ENCODE measurements around the gene TMOD2. TPM values are rescaled to one million over a fixed set of nuclear protein-coding genes. Genes with fewer than 3 reads are reported as not detected.

Gene TMOD2
- total RNA-seq, 1 experiment from 2014 or later: 3.6 TPM

DNA sequence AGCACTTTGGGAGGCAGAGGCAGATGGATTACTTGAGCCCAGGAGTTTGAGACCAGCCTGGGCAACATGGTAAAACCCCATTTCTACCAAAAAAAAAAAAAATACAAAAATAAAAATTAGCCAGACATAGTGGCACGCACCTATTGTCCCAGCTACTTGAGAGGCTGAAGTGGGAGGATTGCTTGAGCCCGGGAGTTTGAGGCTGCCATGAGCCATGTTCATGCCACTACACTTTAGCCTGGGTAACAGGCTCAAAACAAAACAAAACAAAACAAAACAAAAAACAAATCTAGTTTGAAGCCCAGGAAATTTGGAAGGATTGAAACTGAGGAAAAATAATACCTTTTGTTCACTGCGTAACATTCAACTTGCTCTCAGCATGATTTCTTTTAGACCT is 94.7 kb downstream of the TMOD2 start (continued):
- TF ChIP-seq, protein P1, sequence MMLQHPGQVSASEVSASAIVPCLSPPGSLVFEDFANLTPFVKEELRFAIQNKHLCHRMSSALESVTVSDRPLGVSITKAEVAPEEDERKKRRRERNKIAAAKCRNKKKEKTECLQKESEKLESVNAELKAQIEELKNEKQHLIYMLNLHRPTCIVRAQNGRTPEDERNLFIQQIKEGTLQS (CRISPR knock-in tag; conservative IDR thresholded peaks at IDR 0.05): no peak
- TF ChIP-seq SP1 (CRISPR knock-in tag; conservative IDR thresholded peaks at IDR 0.05): no peak
- TF ChIP-seq NFYB (CRISPR knock-in tag; conservative IDR thresholded peaks at IDR 0.05; ENCODE audit: low read depth): no peak

DNA sequence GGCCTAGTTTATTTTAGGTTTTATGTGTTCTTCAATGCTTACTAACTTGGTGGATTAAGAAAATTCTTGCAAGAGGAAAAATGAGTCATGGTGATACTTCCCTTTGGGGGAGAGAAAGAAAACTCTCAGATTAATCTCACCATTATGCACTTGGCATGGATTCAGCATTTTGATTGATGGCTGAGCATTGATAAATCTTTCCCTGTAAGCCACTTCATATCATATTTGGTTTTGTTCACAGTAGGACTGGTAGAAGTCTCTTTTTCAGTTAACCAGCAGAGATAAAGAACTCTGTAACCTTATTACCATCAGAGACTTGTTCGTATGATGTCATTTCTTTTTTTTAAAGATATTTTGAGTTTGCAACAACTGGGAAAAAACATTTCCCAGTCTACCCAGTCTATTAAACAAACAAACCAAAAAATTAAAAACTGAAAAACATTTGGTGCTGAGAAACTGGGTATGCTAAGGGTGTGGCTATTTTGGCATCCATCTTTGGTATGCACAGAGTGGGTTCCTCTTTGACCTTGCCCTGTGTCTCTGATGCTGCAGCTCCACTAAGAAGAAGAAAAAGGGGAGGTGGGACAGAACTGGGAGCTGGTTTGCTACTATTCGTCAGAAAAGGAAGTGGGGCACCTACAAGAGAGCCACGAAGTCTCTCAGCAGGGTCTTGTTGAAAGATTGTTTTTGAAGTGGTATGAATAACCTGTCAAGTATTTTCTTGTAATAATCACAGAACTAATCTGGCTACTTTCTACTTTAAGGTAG is 95.2 kb downstream of the TMOD2 start:
- ATAC-seq: no peak
- Mint-ChIP-seq H3K4me3 (no peak overlapping the region), H3K9me3 (no peaks in the 10 kb centered on the region), H3K27me3 (ENCODE audit: low read depth) (no peaks in the 10 kb centered on the region), H3K27ac (no peak overlapping the region; the same call in 1 of the 2 replicates), H3K36me3 (no peaks in the 10 kb centered on the region), H3K4me1 (peaks cover 42% of the 10 kb centered on the region)
- no peak for TF ChIP-seq SP1 (CRISPR knock-in tag; conservative IDR thresholded peaks at IDR 0.05)
- TF ChIP-seq, protein P2, sequence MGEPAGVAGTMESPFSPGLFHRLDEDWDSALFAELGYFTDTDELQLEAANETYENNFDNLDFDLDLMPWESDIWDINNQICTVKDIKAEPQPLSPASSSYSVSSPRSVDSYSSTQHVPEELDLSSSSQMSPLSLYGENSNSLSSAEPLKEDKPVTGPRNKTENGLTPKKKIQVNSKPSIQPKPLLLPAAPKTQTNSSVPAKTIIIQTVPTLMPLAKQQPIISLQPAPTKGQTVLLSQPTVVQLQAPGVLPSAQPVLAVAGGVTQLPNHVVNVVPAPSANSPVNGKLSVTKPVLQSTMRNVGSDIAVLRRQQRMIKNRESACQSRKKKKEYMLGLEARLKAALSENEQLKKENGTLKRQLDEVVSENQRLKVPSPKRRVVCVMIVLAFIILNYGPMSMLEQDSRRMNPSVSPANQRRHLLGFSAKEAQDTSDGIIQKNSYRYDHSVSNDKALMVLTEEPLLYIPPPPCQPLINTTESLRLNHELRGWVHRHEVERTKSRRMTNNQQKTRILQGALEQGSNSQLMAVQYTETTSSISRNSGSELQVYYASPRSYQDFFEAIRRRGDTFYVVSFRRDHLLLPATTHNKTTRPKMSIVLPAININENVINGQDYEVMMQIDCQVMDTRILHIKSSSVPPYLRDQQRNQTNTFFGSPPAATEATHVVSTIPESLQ (CRISPR knock-in tag; IDR thresholded peaks at IDR 0.05): no peak
- TF ChIP-seq, protein P3, sequence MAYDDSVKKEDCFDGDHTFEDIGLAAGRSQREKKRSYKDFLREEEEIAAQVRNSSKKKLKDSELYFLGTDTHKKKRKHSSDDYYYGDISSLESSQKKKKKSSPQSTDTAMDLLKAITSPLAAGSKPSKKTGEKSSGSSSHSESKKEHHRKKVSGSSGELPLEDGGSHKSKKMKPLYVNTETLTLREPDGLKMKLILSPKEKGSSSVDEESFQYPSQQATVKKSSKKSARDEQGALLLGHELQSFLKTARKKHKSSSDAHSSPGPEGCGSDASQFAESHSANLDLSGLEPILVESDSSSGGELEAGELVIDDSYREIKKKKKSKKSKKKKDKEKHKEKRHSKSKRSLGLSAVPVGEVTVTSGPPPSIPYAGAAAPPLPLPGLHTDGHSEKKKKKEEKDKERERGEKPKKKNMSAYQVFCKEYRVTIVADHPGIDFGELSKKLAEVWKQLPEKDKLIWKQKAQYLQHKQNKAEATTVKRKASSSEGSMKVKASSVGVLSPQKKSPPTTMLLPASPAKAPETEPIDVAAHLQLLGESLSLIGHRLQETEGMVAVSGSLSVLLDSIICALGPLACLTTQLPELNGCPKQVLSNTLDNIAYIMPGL (CRISPR knock-in tag; IDR thresholded peaks at IDR 0.05): no peak
- ChIA-PET CTCF (no interaction called here), POLR2A (no interaction called here)
- DNase-seq (ENCODE audit: low spot score): no peak

DNA sequence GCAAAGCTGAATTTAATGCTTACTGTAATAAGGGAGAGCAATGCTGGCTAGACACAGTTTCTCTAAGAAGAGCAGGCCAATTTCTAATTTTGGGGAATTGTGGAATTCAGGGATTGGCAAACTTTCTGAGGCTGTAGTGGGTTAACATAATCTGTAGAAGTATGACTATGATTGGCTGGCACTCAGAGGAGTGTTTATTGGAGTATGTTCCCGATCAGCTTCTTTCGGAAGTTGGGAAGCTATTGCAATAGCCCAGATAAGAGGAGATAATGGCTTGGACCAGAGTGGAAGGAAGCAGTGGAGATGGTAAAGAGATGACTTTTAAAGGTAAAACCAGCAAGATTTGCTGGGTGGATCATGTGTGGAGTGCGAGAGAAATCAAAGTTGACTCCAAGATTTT is 97.4 kb downstream of the TMOD2 start:
- H3K36me3 Mint-ChIP-seq: no peaks in the 10 kb centered on the region
- ChIA-PET CTCF (no interaction called here), POLR2A (no interaction called here)
- H3K27me3 Mint-ChIP-seq (ENCODE audit: low read depth): no peaks in the 10 kb centered on the region
- no peak overlapping the region for H3K27ac Mint-ChIP-seq
- ATAC-seq: no peak
- DNase-seq (ENCODE audit: low spot score): no peak
- H3K9me3 Mint-ChIP-seq: no peaks in the 10 kb centered on the region
- H3K4me3 Mint-ChIP-seq: no peak overlapping the region
- peaks cover 27% of the 10 kb centered on the region for H3K4me1 Mint-ChIP-seq
- TF ChIP-seq NR2C2 (CRISPR knock-in tag; IDR thresholded peaks at IDR 0.05) (no peak), TEAD1 (CRISPR knock-in tag; IDR thresholded peaks at IDR 0.05) (no peak), NR3C1 (CRISPR knock-in tag; conservative IDR thresholded peaks at IDR 0.05; ENCODE audit: low read depth) (no peak)
- TF ChIP-seq, protein P4, sequence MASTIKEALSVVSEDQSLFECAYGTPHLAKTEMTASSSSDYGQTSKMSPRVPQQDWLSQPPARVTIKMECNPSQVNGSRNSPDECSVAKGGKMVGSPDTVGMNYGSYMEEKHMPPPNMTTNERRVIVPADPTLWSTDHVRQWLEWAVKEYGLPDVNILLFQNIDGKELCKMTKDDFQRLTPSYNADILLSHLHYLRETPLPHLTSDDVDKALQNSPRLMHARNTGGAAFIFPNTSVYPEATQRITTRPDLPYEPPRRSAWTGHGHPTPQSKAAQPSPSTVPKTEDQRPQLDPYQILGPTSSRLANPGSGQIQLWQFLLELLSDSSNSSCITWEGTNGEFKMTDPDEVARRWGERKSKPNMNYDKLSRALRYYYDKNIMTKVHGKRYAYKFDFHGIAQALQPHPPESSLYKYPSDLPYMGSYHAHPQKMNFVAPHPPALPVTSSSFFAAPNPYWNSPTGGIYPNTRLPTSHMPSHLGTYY (CRISPR knock-in tag; IDR thresholded peaks at IDR 0.05): no peak

DNA sequence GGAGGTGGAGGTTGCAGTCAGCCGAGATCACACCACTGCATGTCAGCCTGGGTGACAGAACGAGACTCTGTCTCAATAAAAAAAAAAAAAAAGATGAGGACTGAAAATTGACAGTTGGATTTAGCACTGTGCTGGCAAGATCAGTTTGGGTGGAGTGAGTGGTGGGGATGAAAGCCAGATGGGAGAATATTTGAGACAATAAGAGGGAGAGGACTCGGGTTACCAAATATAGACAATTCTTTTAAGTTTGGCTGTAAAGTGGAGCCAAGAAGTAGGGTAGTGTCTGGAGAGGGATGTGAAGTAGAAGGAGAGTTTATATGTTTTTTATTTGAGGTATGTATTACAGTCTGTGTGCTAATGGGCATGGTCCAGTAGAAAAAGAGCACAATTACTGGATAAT is 98.5 kb downstream of the TMOD2 start:
- H3K27me3 Mint-ChIP-seq (ENCODE audit: low read depth): no peaks in the 10 kb centered on the region
- POLR2A ChIA-PET: no interaction called here
- H3K36me3 Mint-ChIP-seq: no peaks in the 10 kb centered on the region
- H3K27ac Mint-ChIP-seq: no peak overlapping the region
- H3K4me3 Mint-ChIP-seq: no peak overlapping the region
- TF ChIP-seq FOXP1 (CRISPR knock-in tag; IDR thresholded peaks at IDR 0.05; ENCODE audit: borderline replicate concordance) (no peak), ESRRA (CRISPR knock-in tag; IDR thresholded peaks at IDR 0.05; ENCODE audit: borderline replicate concordance) (no peak), SMAD3 (CRISPR knock-in tag; IDR thresholded peaks at IDR 0.05; ENCODE audit: borderline replicate concordance) (no peak)
- TF ChIP-seq, protein P5, sequence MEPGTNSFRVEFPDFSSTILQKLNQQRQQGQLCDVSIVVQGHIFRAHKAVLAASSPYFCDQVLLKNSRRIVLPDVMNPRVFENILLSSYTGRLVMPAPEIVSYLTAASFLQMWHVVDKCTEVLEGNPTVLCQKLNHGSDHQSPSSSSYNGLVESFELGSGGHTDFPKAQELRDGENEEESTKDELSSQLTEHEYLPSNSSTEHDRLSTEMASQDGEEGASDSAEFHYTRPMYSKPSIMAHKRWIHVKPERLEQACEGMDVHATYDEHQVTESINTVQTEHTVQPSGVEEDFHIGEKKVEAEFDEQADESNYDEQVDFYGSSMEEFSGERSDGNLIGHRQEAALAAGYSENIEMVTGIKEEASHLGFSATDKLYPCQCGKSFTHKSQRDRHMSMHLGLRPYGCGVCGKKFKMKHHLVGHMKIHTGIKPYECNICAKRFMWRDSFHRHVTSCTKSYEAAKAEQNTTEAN (CRISPR knock-in tag; IDR thresholded peaks at IDR 0.05): no peak
- TF ChIP-seq, protein P6, sequence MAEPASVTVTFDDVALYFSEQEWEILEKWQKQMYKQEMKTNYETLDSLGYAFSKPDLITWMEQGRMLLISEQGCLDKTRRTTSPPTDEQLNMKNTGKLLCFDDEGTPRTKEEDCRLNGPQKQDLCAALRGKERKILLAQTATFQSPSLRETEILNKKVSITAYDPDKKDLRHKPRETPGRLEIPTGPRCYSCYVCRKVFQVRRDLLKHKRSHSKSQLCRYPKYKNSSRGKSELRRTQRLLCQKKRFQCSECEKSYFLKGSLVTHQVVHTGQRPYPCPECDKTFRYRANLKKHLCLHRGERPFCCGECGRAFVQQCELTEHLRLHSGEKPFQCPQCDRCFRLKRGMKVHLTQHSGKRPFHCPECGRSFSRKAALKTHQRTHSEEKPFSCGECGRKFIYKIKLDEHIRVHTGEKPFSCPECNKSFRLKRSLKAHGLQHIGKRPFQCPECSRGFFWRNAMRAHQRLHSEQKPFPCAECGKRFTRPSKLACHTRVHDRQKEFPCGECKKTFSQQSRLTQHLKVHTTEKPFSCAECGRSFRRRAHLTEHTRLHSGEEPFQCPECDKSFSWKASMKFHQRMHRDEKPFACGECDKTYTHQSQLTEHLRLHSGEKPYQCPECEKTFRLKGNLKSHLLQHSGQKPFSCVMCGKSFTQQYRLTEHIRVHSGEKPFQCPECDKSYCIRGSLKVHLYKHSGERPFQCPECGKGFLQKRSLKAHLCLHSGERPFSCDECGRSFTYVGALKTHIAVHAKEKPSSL (CRISPR knock-in tag; conservative IDR thresholded peaks at IDR 0.05): no peak
- TF ChIP-seq, protein P7, sequence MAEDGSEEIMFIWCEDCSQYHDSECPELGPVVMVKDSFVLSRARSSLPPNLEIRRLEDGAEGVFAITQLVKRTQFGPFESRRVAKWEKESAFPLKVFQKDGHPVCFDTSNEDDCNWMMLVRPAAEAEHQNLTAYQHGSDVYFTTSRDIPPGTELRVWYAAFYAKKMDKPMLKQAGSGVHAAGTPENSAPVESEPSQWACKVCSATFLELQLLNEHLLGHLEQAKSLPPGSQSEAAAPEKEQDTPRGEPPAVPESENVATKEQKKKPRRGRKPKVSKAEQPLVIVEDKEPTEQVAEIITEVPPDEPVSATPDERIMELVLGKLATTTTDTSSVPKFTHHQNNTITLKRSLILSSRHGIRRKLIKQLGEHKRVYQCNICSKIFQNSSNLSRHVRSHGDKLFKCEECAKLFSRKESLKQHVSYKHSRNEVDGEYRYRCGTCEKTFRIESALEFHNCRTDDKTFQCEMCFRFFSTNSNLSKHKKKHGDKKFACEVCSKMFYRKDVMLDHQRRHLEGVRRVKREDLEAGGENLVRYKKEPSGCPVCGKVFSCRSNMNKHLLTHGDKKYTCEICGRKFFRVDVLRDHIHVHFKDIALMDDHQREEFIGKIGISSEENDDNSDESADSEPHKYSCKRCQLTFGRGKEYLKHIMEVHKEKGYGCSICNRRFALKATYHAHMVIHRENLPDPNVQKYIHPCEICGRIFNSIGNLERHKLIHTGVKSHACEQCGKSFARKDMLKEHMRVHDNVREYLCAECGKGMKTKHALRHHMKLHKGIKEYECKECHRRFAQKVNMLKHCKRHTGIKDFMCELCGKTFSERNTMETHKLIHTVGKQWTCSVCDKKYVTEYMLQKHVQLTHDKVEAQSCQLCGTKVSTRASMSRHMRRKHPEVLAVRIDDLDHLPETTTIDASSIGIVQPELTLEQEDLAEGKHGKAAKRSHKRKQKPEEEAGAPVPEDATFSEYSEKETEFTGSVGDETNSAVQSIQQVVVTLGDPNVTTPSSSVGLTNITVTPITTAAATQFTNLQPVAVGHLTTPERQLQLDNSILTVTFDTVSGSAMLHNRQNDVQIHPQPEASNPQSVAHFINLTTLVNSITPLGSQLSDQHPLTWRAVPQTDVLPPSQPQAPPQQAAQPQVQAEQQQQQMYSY (CRISPR knock-in tag; IDR thresholded peaks at IDR 0.05): no peak
- H3K9me3 Mint-ChIP-seq: no peaks in the 10 kb centered on the region
- ATAC-seq (no peak), DNase-seq (ENCODE audit: low spot score) (no peak)
- CTCF ChIA-PET: no interaction called here
- H3K4me1 Mint-ChIP-seq: peaks cover 27% of the 10 kb centered on the region
